ENCODE data around the gene LGMN.
"Not testable (repeated sequence)": the region's sequence is repeated elsewhere in the genome, so short reads cannot be mapped to it uniquely, and the experiment has no call there.

LGMN gene

GRCh38 chr14:92680781-92681650 lies 67.4 kb downstream of the LGMN start:
- H2BK15ac ChIP-seq (ENCODE audit: low read depth, poor library complexity, severe bottlenecking) = no peak overlapping the region
- H3K27me3 ChIP-seq (ENCODE audit: control insufficient read depth in 1 of 2, insufficient read depth in 1 of 2, low read length in 2 of 2) = no peaks in the 10 kb centered on the region
- H4K91ac ChIP-seq (ENCODE audit: low read length) = no peak overlapping the region
- peak overlapping the region; percentile 57 for H3K9ac ChIP-seq (ENCODE audit: low read length)
- H2AK5ac ChIP-seq (ENCODE audit: low read length, severe bottlenecking) = no peak overlapping the region
- no peak overlapping the region for H3K4me3 ChIP-seq (ENCODE audit: insufficient read depth in 1 of 2, low read depth in 1 of 2, low read length in 2 of 2)
- no peak overlapping the region for H3K27ac ChIP-seq (ENCODE audit: low read length, poor library complexity, severe bottlenecking)
- H2AFZ ChIP-seq (ENCODE audit: low read depth, low read length) = no peak overlapping the region
- H3K36me3 ChIP-seq (ENCODE audit: control insufficient read depth in 1 of 2, insufficient read depth in 2 of 2, low read depth in 1 of 2, low read length in 2 of 2) = peaks cover 48 to 61% of the 10 kb centered on the region in 2 experiments
- WGBS = 27% methylated on average over 13 of the region's 13 CpGs
- no peaks in the 10 kb centered on the region for H3K79me1 ChIP-seq (replicated peaks; ENCODE audit: low read length, poor library complexity, severe bottlenecking)
- no peak overlapping the region for H3K4me2 ChIP-seq (ENCODE audit: low read length, poor library complexity, severe bottlenecking)
- peaks cover 2% of the 10 kb centered on the region for H3K4me1 ChIP-seq (ENCODE audit: control insufficient read depth, insufficient read depth, low read depth, low read length)
- peak overlapping the region; percentile 61 for H4K8ac ChIP-seq (ENCODE audit: low read length)
- no peaks in the 10 kb centered on the region for H3K9me3 ChIP-seq (ENCODE audit: control insufficient read depth, low read length)
- no peak overlapping the region for H3K23ac ChIP-seq (ENCODE audit: low read length in 2 of 2)
- H2BK120ac ChIP-seq (ENCODE audit: low read depth, low read length) = no peak overlapping the region
- H2BK12ac ChIP-seq (ENCODE audit: low read length in 2 of 2) = no peak overlapping the region
- H3K14ac ChIP-seq (ENCODE audit: low read length in 2 of 2) = no peak overlapping the region
- H2BK5ac ChIP-seq (ENCODE audit: low read depth, low read length, poor library complexity, severe bottlenecking) = no peak overlapping the region
- DNase-seq = peak; percentile 77
- H3K4ac ChIP-seq (ENCODE audit: low read depth in 1 of 2, low read length in 2 of 2) = no peak overlapping the region
- no peak overlapping the region for H3K18ac ChIP-seq (ENCODE audit: low read depth in 1 of 2, low read length in 2 of 2)

- H3K4me2 ChIP-seq (ENCODE audit: low read length, poor library complexity, severe bottlenecking); H2AFZ ChIP-seq (ENCODE audit: low read depth, low read length); H3K23ac ChIP-seq (ENCODE audit: low read length in 2 of 2); H2BK5ac ChIP-seq (ENCODE audit: low read depth, low read length, poor library complexity, severe bottlenecking); H3K4me3 ChIP-seq (ENCODE audit: insufficient read depth in 1 of 2, low read depth in 1 of 2, low read length in 2 of 2); H3K79me1 ChIP-seq (replicated peaks; ENCODE audit: low read length, poor library complexity, severe bottlenecking); H3K4ac ChIP-seq (ENCODE audit: low read depth in 1 of 2, low read length in 2 of 2); H3K27ac ChIP-seq (ENCODE audit: low read length, poor library complexity, severe bottlenecking); H3K4me1 ChIP-seq (ENCODE audit: control insufficient read depth, insufficient read depth, low read depth, low read length); H4K8ac ChIP-seq (ENCODE audit: low read length); H3K27me3 ChIP-seq (ENCODE audit: control insufficient read depth in 1 of 2, insufficient read depth in 1 of 2, low read length in 2 of 2); H3K9ac ChIP-seq (ENCODE audit: low read length); DNase-seq; H4K91ac ChIP-seq (ENCODE audit: low read length); H3K14ac ChIP-seq (ENCODE audit: low read length in 2 of 2); H2BK12ac ChIP-seq (ENCODE audit: low read length in 2 of 2); H2BK15ac ChIP-seq (ENCODE audit: low read depth, poor library complexity, severe bottlenecking); H2BK120ac ChIP-seq (ENCODE audit: low read depth, low read length); H3K18ac ChIP-seq (ENCODE audit: low read depth in 1 of 2, low read length in 2 of 2); H3K9me3 ChIP-seq (ENCODE audit: control insufficient read depth, low read length); H2AK5ac ChIP-seq (ENCODE audit: low read length, severe bottlenecking): not testable (repeated sequence)
- 90% methylated on average over 4 of the region's 4 CpGs for WGBS
- peaks cover 42 to 55% of the 10 kb centered on the region in 2 experiments for H3K36me3 ChIP-seq (ENCODE audit: control insufficient read depth in 1 of 2, insufficient read depth in 2 of 2, low read depth in 1 of 2, low read length in 2 of 2)
Observed at GRCh38 chr14:92680330-92680729, 68.1 kb downstream of the LGMN start.

GRCh38 chr14:92679246-92679645 lies 69.2 kb downstream of the LGMN start:
- Histone ChIP-seq H2BK120ac (ENCODE audit: low read depth, low read length) (no peak overlapping the region), H3K23ac (ENCODE audit: low read length in 2 of 2) (no peak overlapping the region)
- WGBS = 93% methylated on average over 3 of the region's 4 CpGs

GRCh38 chr14:92678766-92679165 lies 69.7 kb downstream of the LGMN start:
- Histone ChIP-seq H3K4me1 (ENCODE audit: control insufficient read depth, insufficient read depth, low read depth, low read length) (peaks cover 2% of the 10 kb centered on the region), H3K4ac (ENCODE audit: low read depth in 1 of 2, low read length in 2 of 2) (no peak overlapping the region), H2AFZ (ENCODE audit: low read depth, low read length) (no peak overlapping the region), H3K14ac (ENCODE audit: low read length in 2 of 2) (no peak overlapping the region), H4K91ac (ENCODE audit: low read length) (no peak overlapping the region), H3K23ac (ENCODE audit: low read length in 2 of 2) (no peak overlapping the region), H3K4me3 (ENCODE audit: insufficient read depth in 1 of 2, low read depth in 1 of 2, low read length in 2 of 2) (no peak overlapping the region), H3K4me2 (ENCODE audit: low read length, poor library complexity, severe bottlenecking) (no peak overlapping the region), H3K27ac (ENCODE audit: low read length, poor library complexity, severe bottlenecking) (no peak overlapping the region), H3K27me3 (ENCODE audit: control insufficient read depth in 1 of 2, insufficient read depth in 1 of 2, low read length in 2 of 2) (no peaks in the 10 kb centered on the region), H3K9ac (ENCODE audit: low read length) (no peak overlapping the region), H3K79me1 (replicated peaks; ENCODE audit: low read length, poor library complexity, severe bottlenecking) (no peaks in the 10 kb centered on the region), H2BK15ac (ENCODE audit: low read depth, poor library complexity, severe bottlenecking) (no peak overlapping the region), H2BK5ac (ENCODE audit: low read depth, low read length, poor library complexity, severe bottlenecking) (no peak overlapping the region), H2AK5ac (ENCODE audit: low read length, severe bottlenecking) (no peak overlapping the region), H2BK120ac (ENCODE audit: low read depth, low read length) (no peak overlapping the region), H4K8ac (ENCODE audit: low read length) (no peak overlapping the region), H2BK12ac (ENCODE audit: low read length in 2 of 2) (no peak overlapping the region), H3K36me3 (ENCODE audit: control insufficient read depth in 1 of 2, insufficient read depth in 2 of 2, low read depth in 1 of 2, low read length in 2 of 2) (peaks cover 37 to 55% of the 10 kb centered on the region in 2 experiments), H3K18ac (ENCODE audit: low read depth in 1 of 2, low read length in 2 of 2) (no peak overlapping the region), H3K9me3 (ENCODE audit: control insufficient read depth, low read length) (no peaks in the 10 kb centered on the region)
- DNase-seq = no peak
- 79% methylated on average over 4 of the region's 5 CpGs for WGBS

More at GRCh38 chr14:92679246-92679645, 69.2 kb downstream of the LGMN start:
- no peaks in the 10 kb centered on the region for H3K79me1 ChIP-seq (replicated peaks; ENCODE audit: low read length, poor library complexity, severe bottlenecking)
- H2BK15ac ChIP-seq (ENCODE audit: low read depth, poor library complexity, severe bottlenecking) = no peak overlapping the region
- H3K9me3 ChIP-seq (ENCODE audit: control insufficient read depth, low read length) = no peaks in the 10 kb centered on the region
- H3K36me3 ChIP-seq (ENCODE audit: control insufficient read depth in 1 of 2, insufficient read depth in 2 of 2, low read depth in 1 of 2, low read length in 2 of 2) = peaks cover 34 to 50% of the 10 kb centered on the region in 2 experiments
- H3K9ac ChIP-seq (ENCODE audit: low read length) = no peak overlapping the region
- no peak overlapping the region for H2AK5ac ChIP-seq (ENCODE audit: low read length, severe bottlenecking)
- no peak overlapping the region for H3K4me2 ChIP-seq (ENCODE audit: low read length, poor library complexity, severe bottlenecking)
- no peak overlapping the region for H3K4me3 ChIP-seq (ENCODE audit: insufficient read depth in 1 of 2, low read depth in 1 of 2, low read length in 2 of 2)
- no peak overlapping the region for H4K8ac ChIP-seq (ENCODE audit: low read length)
- peak overlapping the region in 1 of 2 experiments; percentile 13 for H3K4ac ChIP-seq (ENCODE audit: low read depth in 1 of 2, low read length in 2 of 2)
- no peak overlapping the region for H2AFZ ChIP-seq (ENCODE audit: low read depth, low read length)
- H3K4me1 ChIP-seq (ENCODE audit: control insufficient read depth, insufficient read depth, low read depth, low read length) = peaks cover 2% of the 10 kb centered on the region
- H3K14ac ChIP-seq (ENCODE audit: low read length in 2 of 2) = no peak overlapping the region
- no peak for DNase-seq
- no peak overlapping the region for H3K18ac ChIP-seq (ENCODE audit: low read depth in 1 of 2, low read length in 2 of 2)
- no peaks in the 10 kb centered on the region for H3K27me3 ChIP-seq (ENCODE audit: control insufficient read depth in 1 of 2, insufficient read depth in 1 of 2, low read length in 2 of 2)
- no peak overlapping the region for H3K27ac ChIP-seq (ENCODE audit: low read length, poor library complexity, severe bottlenecking)
- no peak overlapping the region for H2BK5ac ChIP-seq (ENCODE audit: low read depth, low read length, poor library complexity, severe bottlenecking)
- H4K91ac ChIP-seq (ENCODE audit: low read length) = peak overlapping the region; percentile 65
- H2BK12ac ChIP-seq (ENCODE audit: low read length in 2 of 2) = no peak overlapping the region

All from mesenchymal stem cell (in vitro differentiated cells and primary cell).